GM12875 (cell line): Measurements from ENCODE around the gene KRTAP19-6.

Source experiments
- H3K4me3 ChIP-seq: one replicate; pipeline ENCODE4 v1.5.1; 2011; ENCODE audit warnings: low read depth, low read length, control low read depth
- TF ChIP-seq, protein P1 (sequence below): IDR thresholded peaks from 2 replicates; pipeline ENCODE4 v1.5.1; 2011; ENCODE audit warnings: low read depth, mild to moderate bottlenecking, control low read depth, inconsistent platforms, low read length, moderate library complexity, borderline replicate concordance; ENCODE audit not compliant: insufficient read depth

The KRTAP19-6 gene, protein sequence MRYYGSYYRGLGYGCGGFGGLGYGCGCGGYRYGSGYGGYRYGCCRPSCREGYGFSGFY

DNA sequence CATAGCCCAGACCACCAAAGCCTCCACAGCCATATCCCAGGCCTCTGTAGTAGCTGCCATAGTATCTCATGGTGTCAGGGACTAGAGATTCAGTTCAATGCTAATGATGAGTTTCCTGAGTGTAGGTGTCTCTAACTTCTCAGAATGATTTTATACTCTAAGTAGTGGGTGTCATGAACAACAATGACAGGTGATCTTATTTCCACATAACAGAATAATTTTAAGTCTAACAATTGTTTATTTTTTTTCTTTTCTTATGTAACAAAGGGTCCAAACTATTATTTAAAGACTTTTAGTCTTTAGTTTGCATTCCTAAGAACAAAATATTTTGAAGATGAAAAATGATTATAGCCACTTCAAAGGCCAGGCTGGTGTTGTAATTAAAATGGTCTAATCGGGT is at the start of gene KRTAP19-6:
KRTAP19-6 (minus strand) TSS at position 101 of the 400 bp plus-strand sequence; CDS start at position 70, 31 bp downstream.
- TF ChIP-seq, protein P1, sequence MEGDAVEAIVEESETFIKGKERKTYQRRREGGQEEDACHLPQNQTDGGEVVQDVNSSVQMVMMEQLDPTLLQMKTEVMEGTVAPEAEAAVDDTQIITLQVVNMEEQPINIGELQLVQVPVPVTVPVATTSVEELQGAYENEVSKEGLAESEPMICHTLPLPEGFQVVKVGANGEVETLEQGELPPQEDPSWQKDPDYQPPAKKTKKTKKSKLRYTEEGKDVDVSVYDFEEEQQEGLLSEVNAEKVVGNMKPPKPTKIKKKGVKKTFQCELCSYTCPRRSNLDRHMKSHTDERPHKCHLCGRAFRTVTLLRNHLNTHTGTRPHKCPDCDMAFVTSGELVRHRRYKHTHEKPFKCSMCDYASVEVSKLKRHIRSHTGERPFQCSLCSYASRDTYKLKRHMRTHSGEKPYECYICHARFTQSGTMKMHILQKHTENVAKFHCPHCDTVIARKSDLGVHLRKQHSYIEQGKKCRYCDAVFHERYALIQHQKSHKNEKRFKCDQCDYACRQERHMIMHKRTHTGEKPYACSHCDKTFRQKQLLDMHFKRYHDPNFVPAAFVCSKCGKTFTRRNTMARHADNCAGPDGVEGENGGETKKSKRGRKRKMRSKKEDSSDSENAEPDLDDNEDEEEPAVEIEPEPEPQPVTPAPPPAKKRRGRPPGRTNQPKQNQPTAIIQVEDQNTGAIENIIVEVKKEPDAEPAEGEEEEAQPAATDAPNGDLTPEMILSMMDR, result no peak
- no peak within 1 kb of the TSS for H3K4me3 ChIP-seq

DNA sequence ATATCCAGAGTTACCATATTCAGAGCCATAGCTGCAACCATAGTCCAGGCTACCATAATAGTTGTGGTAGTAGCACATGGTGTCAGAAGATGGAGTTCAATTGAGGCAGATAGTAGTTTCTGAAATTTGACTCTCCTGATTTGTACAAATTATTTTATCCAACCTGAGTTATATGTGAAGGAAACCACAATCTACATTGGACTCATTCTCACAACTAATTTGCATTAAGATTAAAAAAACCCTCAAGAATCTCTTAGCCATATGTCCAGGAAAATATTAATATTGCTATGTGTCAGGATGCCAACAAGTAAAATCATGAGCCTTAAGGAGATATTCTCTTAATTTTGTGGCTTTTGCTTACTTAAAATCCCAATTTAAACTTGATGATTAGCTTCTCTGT is 48.6 kb upstream of the KRTAP19-6 start, which contains the start of gene KRTAP22-2:
KRTAP22-2 (minus strand) TSS at position 101 of the 400 bp plus-strand sequence.
- TF ChIP-seq, protein P1, result no peak
- H3K4me3 ChIP-seq, result no peak within 1 kb of the TSS

DNA sequence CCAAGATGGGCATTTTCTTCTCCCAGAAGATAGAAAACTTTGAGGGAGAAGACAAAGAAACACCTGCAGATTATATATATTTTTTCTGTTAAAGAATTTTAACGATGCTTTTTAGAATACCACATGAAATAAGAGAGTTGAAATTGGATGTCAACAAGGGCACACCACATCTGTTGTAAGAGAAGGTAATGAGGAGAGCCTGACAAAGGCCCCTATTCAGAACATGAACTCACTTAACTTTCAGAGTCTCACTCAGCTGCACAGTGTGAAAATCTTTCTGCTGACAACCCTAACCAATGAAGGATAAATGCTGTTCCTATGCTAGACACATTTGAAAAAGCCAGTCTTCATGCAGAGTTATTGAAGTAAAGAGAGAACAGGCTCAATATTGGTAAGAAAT is 41.2 kb upstream of the KRTAP19-6 start:
- H3K4me3 ChIP-seq, result no peak overlapping the region
- TF ChIP-seq, protein P1, result no peak

DNA sequence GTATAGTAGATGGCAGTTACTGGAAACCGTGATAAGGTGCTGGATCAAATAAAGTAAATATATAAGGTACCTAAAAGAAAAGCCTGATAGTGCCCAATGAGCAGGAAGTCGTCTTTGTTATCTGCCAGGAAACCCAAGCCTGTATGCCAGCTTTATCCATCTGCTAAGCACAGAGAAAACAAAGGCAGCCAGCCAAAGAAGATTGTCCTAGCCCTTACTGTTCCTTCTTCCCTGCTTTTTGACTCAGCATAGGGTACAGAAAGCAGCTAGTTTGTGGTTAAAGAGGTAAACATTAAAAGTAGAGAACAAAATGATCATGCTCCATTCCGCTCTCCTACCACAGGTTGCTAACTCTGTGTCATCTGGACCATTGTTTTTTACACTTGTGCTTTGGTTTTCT is 38.5 kb upstream of the KRTAP19-6 start:
- TF ChIP-seq, protein P1, result no peak
- no peak overlapping the region for H3K4me3 ChIP-seq

DNA sequence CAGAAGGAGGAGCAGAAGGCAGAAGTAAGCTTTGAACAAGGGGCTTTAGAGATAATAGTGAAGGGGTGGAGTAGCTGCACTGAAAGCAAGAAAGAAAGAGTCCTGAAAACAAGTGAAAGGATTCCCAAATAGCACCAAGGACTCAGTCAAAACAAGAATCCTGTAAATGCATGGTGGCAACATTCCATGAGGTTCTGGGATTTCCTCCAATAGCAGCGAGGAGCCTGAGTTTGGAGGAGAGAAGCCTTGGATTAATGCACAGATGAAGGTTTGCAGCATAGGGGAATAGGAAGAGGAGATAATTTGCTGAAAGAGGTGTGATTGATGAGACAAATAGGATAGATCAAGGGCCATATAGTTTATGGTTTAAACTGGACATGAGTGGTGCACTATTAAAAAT is 37.7 kb upstream of the KRTAP19-6 start:
- TF ChIP-seq, protein P1, result no peak
- H3K4me3 ChIP-seq, result no peak overlapping the region

DNA sequence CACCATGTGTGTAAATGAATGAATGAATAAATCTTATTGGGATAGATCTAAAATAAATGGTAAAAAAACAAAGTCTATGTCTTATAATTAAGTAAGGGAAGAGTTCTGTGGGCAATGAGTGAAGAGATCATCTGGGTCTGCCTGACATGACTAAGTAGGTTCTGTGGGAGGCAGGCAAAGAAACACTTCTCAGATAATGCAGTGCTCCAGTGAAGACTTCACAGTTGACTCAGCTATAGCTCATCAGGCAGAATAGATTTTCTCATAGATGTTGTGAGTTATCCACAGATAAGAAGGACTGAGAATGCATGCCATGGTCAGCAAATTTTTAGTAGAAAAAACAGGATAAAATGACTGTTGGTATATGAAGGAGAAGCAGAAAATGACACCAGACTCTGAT is 36.1 kb upstream of the KRTAP19-6 start:
- TF ChIP-seq, protein P1, result no peak
- no peak overlapping the region for H3K4me3 ChIP-seq

DNA sequence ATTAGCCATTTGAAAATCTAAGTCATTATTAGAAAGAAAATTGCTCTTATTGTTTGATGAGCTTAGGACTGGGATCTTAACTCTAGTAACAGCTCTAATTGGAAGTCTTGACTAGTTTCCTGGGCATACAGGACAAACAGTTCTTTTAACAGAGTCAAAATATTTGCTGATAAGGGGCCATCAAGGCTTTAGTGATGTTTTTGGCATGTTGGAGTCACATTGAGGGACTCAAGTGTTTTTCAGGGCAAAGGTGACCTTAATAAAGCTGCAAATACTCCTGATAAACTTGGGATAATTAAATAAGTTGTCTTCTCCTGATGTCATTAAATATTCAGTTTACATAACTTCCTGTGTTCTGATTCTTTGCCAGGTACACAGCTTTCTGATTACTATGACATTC is 26.0 kb upstream of the KRTAP19-6 start:
- no peak overlapping the region for H3K4me3 ChIP-seq
- TF ChIP-seq, protein P1, result no peak
